NCI-H1694 (cell line): ENCODE data around the gene GSG1L2.

Experiments
- DNase-seq: peaks from one replicate; lab custom pipeline; 2025; lab: John Stamatoyannopoulos, UW

The GSG1L2 gene

GRCh38 chr17:9824797-9825338, 3.0 kb upstream of the GSG1L2 start:
- no peak for DNase-seq

GRCh38 chr17:9824094-9824493, 2.2 kb upstream of the GSG1L2 start:
- DNase-seq: no peak

- DNase-seq: no peak
Measured at GRCh38 chr17:9820448-9820847, 1.4 kb downstream of the GSG1L2 start.

- DNase-seq: no peak
Measured at GRCh38 chr17:9818760-9819159, 3.1 kb downstream of the GSG1L2 start.

- no peak for DNase-seq
Measured at GRCh38 chr17:9817086-9817485, 4.8 kb downstream of the GSG1L2 start.

GRCh38 chr17:9816472-9816871, 5.4 kb downstream of the GSG1L2 start:
- DNase-seq: no peak

- no peak for DNase-seq
Measured at GRCh38 chr17:9814337-9814945, 7.4 kb downstream of the GSG1L2 start.

GRCh38 chr17:9813166-9813565, 8.7 kb downstream of the GSG1L2 start:
- no peak for DNase-seq

- no peak for DNase-seq
Measured at GRCh38 chr17:9811537-9811936, 10.3 kb downstream of the GSG1L2 start.

GRCh38 chr17:9811086-9811485, 10.8 kb downstream of the GSG1L2 start:
- DNase-seq: no peak

- no peak for DNase-seq
Measured at GRCh38 chr17:9810100-9810949, 11.6 kb downstream of the GSG1L2 start.

- no peak for DNase-seq
Measured at GRCh38 chr17:9809409-9809808, 12.5 kb downstream of the GSG1L2 start.

- DNase-seq: no peak
Measured at GRCh38 chr17:9806699-9807098, 15.2 kb downstream of the GSG1L2 start.

- DNase-seq: no peak
Measured at GRCh38 chr17:9805769-9806168, 16.1 kb downstream of the GSG1L2 start.

- DNase-seq: no peak
Measured at GRCh38 chr17:9802697-9803096, 19.2 kb downstream of the GSG1L2 start.

GRCh38 chr17:9802294-9802693, 19.6 kb downstream of the GSG1L2 start:
- DNase-seq: no peak

- DNase-seq: no peak
Measured at GRCh38 chr17:9801505-9801904, 20.4 kb downstream of the GSG1L2 start.

GRCh38 chr17:9798724-9799123, 23.2 kb downstream of the GSG1L2 start:
- no peak for DNase-seq

- DNase-seq: no peak
Measured at GRCh38 chr17:9798008-9798407, 23.9 kb downstream of the GSG1L2 start.

GRCh38 chr17:9792181-9792840, 29.6 kb downstream of the GSG1L2 start:
- DNase-seq: no peak

GRCh38 chr17:9790889-9791876, 30.7 kb downstream of the GSG1L2 start, which contains the start of gene DHRS7C:
Gene DHRS7C, minus strand, starts transcription at chr17:9791592. Its CDS starts 308 bp downstream, at chr17:9791284.
- DNase-seq: no peak
